SK-N-SH (cell line): ENCODE results near the gene MBTPS1. TPM values are rescaled to one million over a fixed set of nuclear protein-coding genes. Genes with fewer than 3 reads are reported as not detected.

Source experiments
- CTCF ChIA-PET: fragments of 300-600, 350-600 bp; formaldehyde crosslinking; extraction: SDS; loops from one replicate; lab custom pipeline; 2021; lab: Yijun Ruan, JAX
- POLR2A ChIA-PET: fragments of 350-600 bp; sonication (Branson Sonifier 250); formaldehyde crosslinking; extraction: SDS; loops from one replicate; lab custom pipeline; 2020; ENCODE audit warnings: antibody characterized with exemption, inconsistent platforms; lab: Yijun Ruan, JAX
- DNase-seq: peaks from one replicate; pipeline ENCODE4 v3.0.0; 2012
- H2AFZ ChIP-seq: fragments of 200-600 bp; sonication (generic); 2 replicates; pipeline ENCODE4 v1.8.1; 2016; ENCODE audit warnings: antibody characterized with exemption, mild to moderate bottlenecking, low read depth
- H3F3A ChIP-seq: fragments of 200-600 bp; sonication (generic); replicated peaks from 2 replicates; pipeline ENCODE3; 2016; ENCODE audit warnings: antibody characterized with exemption, mild to moderate bottlenecking; ENCODE audit not compliant: insufficient read depth
- H3K27ac ChIP-seq, 2 experiments: fragments of 200-500 bp in 1 of 2; fragments of 200-600 bp in 1 of 2; sonication (Bioruptor generic) in 1 of 2; sonication (generic), shearing (Covaris generic) in 1 of 2; 2 replicates each; pipeline versions ENCODE4 v1.5.1 to v1.6.1; 2014 to 2016; ENCODE audit warnings: low read depth in 2 of 2, inconsistent platforms in 1 of 2, low read length in 1 of 2, mild to moderate bottlenecking in 1 of 2, mixed read lengths in 1 of 2
- H3K27me3 ChIP-seq: fragments of 200-600 bp; sonication (generic), shearing (Covaris generic); 2 replicates; pipeline ENCODE4 v1.6.1; 2016; ENCODE audit warnings: mixed run types; ENCODE audit not compliant: insufficient read depth
- H3K36me3 ChIP-seq, 2 experiments: fragments of 200-500 bp in 1 of 2; fragments of 200-600 bp in 1 of 2; sonication (Bioruptor generic) in 1 of 2; sonication (generic) in 1 of 2; replicated peaks in 1 of 2; 2 replicates each; pipeline versions ENCODE3 to v1.5.1; 2014 to 2016; ENCODE audit warnings: low read length in 1 of 2, mild to moderate bottlenecking in 1 of 2; ENCODE audit not compliant: insufficient read depth in 2 of 2, control insufficient read depth in 1 of 2
- H3K4me1 ChIP-seq, 2 experiments: fragments of 200-500 bp in 1 of 2; fragments of 200-600 bp in 1 of 2; sonication (Bioruptor generic) in 1 of 2; sonication (generic), shearing (Covaris generic) in 1 of 2; 2 replicates each; pipeline versions ENCODE4 v1.5.1 to v1.6.1; 2014 to 2016; ENCODE audit warnings: low read depth in 1 of 2, low read length in 1 of 2, mixed run types in 1 of 2; ENCODE audit not compliant: insufficient read depth in 2 of 2, control insufficient read depth in 1 of 2
- H3K4me2 ChIP-seq: fragments of 200-600 bp; sonication (generic), shearing (Covaris generic); 2 replicates; pipeline ENCODE4 v1.6.1; 2017; ENCODE audit warnings: mixed run types
- H3K4me3 ChIP-seq, 2 experiments: fragments of 200-500 bp in 1 of 2; fragments of 200-600 bp in 1 of 2; sonication (Bioruptor generic) in 1 of 2; sonication (generic), shearing (Covaris generic) in 1 of 2; 2 replicates each; pipeline versions ENCODE4 v1.5.1 to v1.8.1; 2014 to 2016; ENCODE audit warnings: low read depth in 2 of 2, inconsistent platforms in 1 of 2, low read length in 1 of 2, mild to moderate bottlenecking in 1 of 2, mixed read lengths in 1 of 2, moderate library complexity in 1 of 2
- H3K79me2 ChIP-seq: fragments of 200-600 bp; sonication (generic); 2 replicates; pipeline ENCODE4 v1.8.1; 2017; ENCODE audit warnings: mild to moderate bottlenecking; ENCODE audit not compliant: insufficient read depth
- H3K9ac ChIP-seq: fragments of 200-600 bp; sonication (generic); 2 replicates; pipeline ENCODE4 v1.6.1; 2017; ENCODE audit warnings: mixed run types
- H3K9me2 ChIP-seq: fragments of 200-600 bp; sonication (generic); 2 replicates; pipeline ENCODE4 v1.6.1; 2017; ENCODE audit warnings: mixed run types
- H3K9me3 ChIP-seq: fragments of 200-600 bp; sonication (generic); 2 replicates; pipeline ENCODE4 v1.6.1; 2017; ENCODE audit warnings: mixed run types, mild to moderate bottlenecking, moderate library complexity
- H4K20me1 ChIP-seq: fragments of 200-600 bp; sonication (generic); 2 replicates; pipeline ENCODE4 v1.6.1; 2017; ENCODE audit warnings: mild to moderate bottlenecking, mixed run types; ENCODE audit not compliant: insufficient read depth
- CHD2 ChIP-seq: fragments of 150-350 bp; IDR thresholded peaks from 2 replicates; pipeline ENCODE4 v1.6.1; 2018; ENCODE audit warnings: low read length; ENCODE audit not compliant: partially characterized antibody
- EZH2phosphoT487 ChIP-seq: fragments of 200-600 bp; sonication (generic); IDR thresholded peaks from 2 replicates; pipeline ENCODE4 v1.6.1; 2017; ENCODE audit warnings: low read depth, mixed run types, mild to moderate bottlenecking, antibody characterized with exemption, moderate library complexity, borderline replicate concordance
- FOXJ3 ChIP-seq: sonication (generic); formaldehyde crosslinking; IDR thresholded peaks from 2 replicates; pipeline ENCODE4 v1.5.1; 2020; ENCODE audit warnings: mild to moderate bottlenecking, missing genetic modification reagents
- FOXM1 ChIP-seq: IDR thresholded peaks from 2 replicates; pipeline ENCODE4 v1.4.0; 2012; ENCODE audit warnings: low read depth, mild to moderate bottlenecking
- GABPA ChIP-seq: IDR thresholded peaks from 2 replicates; pipeline ENCODE4 v1.4.0; 2012; ENCODE audit warnings: low read depth, mild to moderate bottlenecking
- GATA2 ChIP-seq: sonication (generic); formaldehyde crosslinking; IDR thresholded peaks from 2 replicates; pipeline ENCODE4 v1.5.0; 2020; ENCODE audit warnings: mild to moderate bottlenecking, missing genetic modification reagents
- MAX ChIP-seq: IDR thresholded peaks from 2 replicates; pipeline ENCODE4 v1.4.0; 2012; ENCODE audit warnings: low read depth
- MEF2A ChIP-seq: IDR thresholded peaks from 2 replicates; pipeline ENCODE4 v1.4.0; 2012; ENCODE audit warnings: low read depth, borderline replicate concordance
- NFIC ChIP-seq: IDR thresholded peaks from 2 replicates; pipeline ENCODE4 v1.4.0; 2012; ENCODE audit warnings: borderline replicate concordance
- POLR2AphosphoS5 ChIP-seq: IDR thresholded peaks from 2 replicates; pipeline ENCODE4 v1.6.1; 2012; ENCODE audit warnings: low read depth, low read length
- REST ChIP-seq: IDR thresholded peaks from 2 replicates; pipeline ENCODE4 v1.6.1; 2012; ENCODE audit warnings: mild to moderate bottlenecking, low read depth, low read length, moderate library complexity
- SIN3A ChIP-seq: IDR thresholded peaks from 2 replicates; pipeline ENCODE4 v1.6.1; 2012; ENCODE audit warnings: low read depth, mild to moderate bottlenecking, low read length, moderate library complexity, borderline replicate concordance
- USF2 ChIP-seq: fragments of 150-350 bp; IDR thresholded peaks from 2 replicates; pipeline ENCODE4 v1.6.1; 2017; ENCODE audit warnings: antibody characterized with exemption, low read length, low read depth, borderline replicate concordance
- YY1 ChIP-seq: IDR thresholded peaks from 2 replicates; pipeline ENCODE4 v1.4.0; 2012; ENCODE audit warnings: low read depth, mild to moderate bottlenecking
- ZBTB33 ChIP-seq: IDR thresholded peaks from 2 replicates; pipeline ENCODE4 v1.4.0; 2012; ENCODE audit warnings: low read depth, borderline replicate concordance
- WGBS: methylation state at CpG from one replicate; pipeline ENCODE4 v1.1.6; 2017; ENCODE audit warnings: low lambda C conversion rate; 5-methylcytosine and 5-hydroxymethylcytosine counted together
- polyA plus RNA-seq, 3 experiments: library from polyadenylated mRNA; depleted of rRNA; stranded (reverse); fragments of >200 nt; gene quantifications; 2 replicates each; pipeline ENCODE4 v1.2.3, GENCODE V29; 2012

Gene MBTPS1
- polyA plus RNA-seq, 1 of the 3 experiments (the other 2 are of a cell fraction): 84.9 TPM

GRCh38 chr16:84156342-84156784 is 39.6 kb upstream of the MBTPS1 start:
- Histone ChIP-seq H3K4me2 (no peak overlapping the region), H4K20me1 (no peaks in the 10 kb centered on the region), H3F3A (peaks cover 3% of the 10 kb centered on the region), H3K4me3 (no peak overlapping the region), H2AFZ (no peak overlapping the region), H3K9ac (no peak overlapping the region), H3K4me1 (peaks cover 0 to 2% of the 10 kb centered on the region in 2 experiments; a peak in 1 of 4 replicates), H3K36me3 (no peaks in the 10 kb centered on the region), H3K27ac (no peak overlapping the region), H3K27me3 (no peaks in the 10 kb centered on the region), H3K9me2 (no peaks in the 10 kb centered on the region), H3K79me2 (no peaks in the 10 kb centered on the region), H3K9me3 (no peaks in the 10 kb centered on the region)
- no peak for TF ChIP-seq MAX
- TF ChIP-seq FOXJ3 (CRISPR knock-in tag): no peak
- no peak for TF ChIP-seq YY1
- no peak for TF ChIP-seq GABPA
- no peak for TF ChIP-seq USF2
- TF ChIP-seq MEF2A: no peak
- no peak for TF ChIP-seq GATA2 (CRISPR knock-in tag)
- no peak for TF ChIP-seq NFIC
- TF ChIP-seq CHD2: no peak
- TF ChIP-seq REST: no peak
- CTCF ChIA-PET: interaction anchor here (0.6 to 2.2 kb wide), 4 partner anchors 9 to 50 kb away, joined by 3 to 6 read pairs (median 4); partner anchors contain the start of gene TAF1C
- WGBS: 58% methylated on average over 5 of the region's 5 CpGs
- POLR2A ChIA-PET: no interaction called here
- no peak for DNase-seq

GRCh38 chr16:84155771-84156170 is 39.0 kb upstream of the MBTPS1 start:
- POLR2A ChIA-PET: no interaction called here
- CTCF ChIA-PET: interaction anchor here (1.2 to 2.2 kb wide), 2 partner anchors 18 to 31 kb away, joined by 4 to 6 read pairs; partner anchors contain the start of gene TAF1C
- Histone ChIP-seq H3K9me2 (no peaks in the 10 kb centered on the region), H3K27ac (no peak overlapping the region), H3K36me3 (no peaks in the 10 kb centered on the region), H3K4me2 (no peak overlapping the region), H3K4me3 (no peak overlapping the region), H3K79me2 (no peaks in the 10 kb centered on the region), H3F3A (peaks cover 3% of the 10 kb centered on the region), H3K27me3 (no peaks in the 10 kb centered on the region), H4K20me1 (no peaks in the 10 kb centered on the region), H2AFZ (no peak overlapping the region), H3K4me1 (peaks cover 0 to 2% of the 10 kb centered on the region in 2 experiments; a peak in 1 of 4 replicates), H3K9me3 (no peaks in the 10 kb centered on the region), H3K9ac (no peak overlapping the region)
- no peak for DNase-seq
- TF ChIP-seq POLR2AphosphoS5 (no peak), EZH2phosphoT487 (no peak), NFIC (no peak), ZBTB33 (no peak), SIN3A (no peak), FOXJ3 (CRISPR knock-in tag) (no peak), FOXM1 (no peak)
- 76% methylated on average over 6 of the region's 6 CpGs for WGBS
